ENCODE measurements around the gene GRHPR. TPM values are rescaled to one million over a fixed set of nuclear protein-coding genes. Genes with fewer than 3 reads are reported as not detected.

Gene GRHPR
- total RNA-seq, 2 donors from 2014 or later, result 105 to 128 TPM

DNA sequence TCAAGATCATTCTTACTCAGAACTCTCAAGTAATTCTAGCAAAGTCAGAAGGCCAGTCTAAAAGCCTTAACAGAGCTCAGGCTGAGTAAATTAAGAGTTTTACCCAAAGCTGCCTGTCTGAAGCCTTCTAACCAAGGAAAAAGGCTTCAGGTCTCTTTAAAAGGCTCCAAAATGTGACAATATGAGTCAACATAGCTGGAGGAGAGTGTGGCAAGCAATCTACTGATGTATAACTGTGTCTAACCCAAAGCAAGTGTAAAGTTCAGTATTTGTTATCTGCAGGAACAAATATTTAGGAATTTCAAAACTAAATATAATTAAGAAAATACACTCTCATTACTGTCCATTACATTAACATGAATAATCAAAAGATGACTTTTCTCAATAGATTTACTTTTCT, 31.7 kb downstream of the GRHPR start:
- Histone ChIP-seq H3K9ac (ENCODE audit: extremely low read depth, low read length, poor library complexity, severe bottlenecking) (no peak overlapping the region), H3K4me3 (ENCODE audit: low read length) (no peak overlapping the region), H3K4me1 (ENCODE audit: control insufficient read depth, insufficient read depth, low read length) (no peaks in the 10 kb centered on the region), H3K27me3 (ENCODE audit: control insufficient read depth, insufficient read depth, low read length, poor library complexity, severe bottlenecking) (no peaks in the 10 kb centered on the region), H3K27ac (ENCODE audit: low read depth, low read length) (no peak overlapping the region), H3K9me3 (ENCODE audit: control insufficient read depth, low read length) (peaks cover 13% of the 10 kb centered on the region), H3K36me3 (ENCODE audit: control insufficient read depth, insufficient read depth, low read length) (peaks cover 21% of the 10 kb centered on the region)
- TF ChIP-seq, protein P1, sequence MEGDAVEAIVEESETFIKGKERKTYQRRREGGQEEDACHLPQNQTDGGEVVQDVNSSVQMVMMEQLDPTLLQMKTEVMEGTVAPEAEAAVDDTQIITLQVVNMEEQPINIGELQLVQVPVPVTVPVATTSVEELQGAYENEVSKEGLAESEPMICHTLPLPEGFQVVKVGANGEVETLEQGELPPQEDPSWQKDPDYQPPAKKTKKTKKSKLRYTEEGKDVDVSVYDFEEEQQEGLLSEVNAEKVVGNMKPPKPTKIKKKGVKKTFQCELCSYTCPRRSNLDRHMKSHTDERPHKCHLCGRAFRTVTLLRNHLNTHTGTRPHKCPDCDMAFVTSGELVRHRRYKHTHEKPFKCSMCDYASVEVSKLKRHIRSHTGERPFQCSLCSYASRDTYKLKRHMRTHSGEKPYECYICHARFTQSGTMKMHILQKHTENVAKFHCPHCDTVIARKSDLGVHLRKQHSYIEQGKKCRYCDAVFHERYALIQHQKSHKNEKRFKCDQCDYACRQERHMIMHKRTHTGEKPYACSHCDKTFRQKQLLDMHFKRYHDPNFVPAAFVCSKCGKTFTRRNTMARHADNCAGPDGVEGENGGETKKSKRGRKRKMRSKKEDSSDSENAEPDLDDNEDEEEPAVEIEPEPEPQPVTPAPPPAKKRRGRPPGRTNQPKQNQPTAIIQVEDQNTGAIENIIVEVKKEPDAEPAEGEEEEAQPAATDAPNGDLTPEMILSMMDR (conservative IDR thresholded peaks at IDR 0.05), result no peak
- Mint-ChIP-seq H3K27me3 (ENCODE audit: insufficient read depth) (no peaks in the 10 kb centered on the region), H3K36me3 (ENCODE audit: low read depth) (peaks cover 32% of the 10 kb centered on the region), H3K9me3 (peaks cover 13% of the 10 kb centered on the region), H3K4me1 (peaks cover 7% of the 10 kb centered on the region), H3K27ac (no peak overlapping the region), H3K4me3 (no peak overlapping the region)
- DNase-seq, result no peak

DNA sequence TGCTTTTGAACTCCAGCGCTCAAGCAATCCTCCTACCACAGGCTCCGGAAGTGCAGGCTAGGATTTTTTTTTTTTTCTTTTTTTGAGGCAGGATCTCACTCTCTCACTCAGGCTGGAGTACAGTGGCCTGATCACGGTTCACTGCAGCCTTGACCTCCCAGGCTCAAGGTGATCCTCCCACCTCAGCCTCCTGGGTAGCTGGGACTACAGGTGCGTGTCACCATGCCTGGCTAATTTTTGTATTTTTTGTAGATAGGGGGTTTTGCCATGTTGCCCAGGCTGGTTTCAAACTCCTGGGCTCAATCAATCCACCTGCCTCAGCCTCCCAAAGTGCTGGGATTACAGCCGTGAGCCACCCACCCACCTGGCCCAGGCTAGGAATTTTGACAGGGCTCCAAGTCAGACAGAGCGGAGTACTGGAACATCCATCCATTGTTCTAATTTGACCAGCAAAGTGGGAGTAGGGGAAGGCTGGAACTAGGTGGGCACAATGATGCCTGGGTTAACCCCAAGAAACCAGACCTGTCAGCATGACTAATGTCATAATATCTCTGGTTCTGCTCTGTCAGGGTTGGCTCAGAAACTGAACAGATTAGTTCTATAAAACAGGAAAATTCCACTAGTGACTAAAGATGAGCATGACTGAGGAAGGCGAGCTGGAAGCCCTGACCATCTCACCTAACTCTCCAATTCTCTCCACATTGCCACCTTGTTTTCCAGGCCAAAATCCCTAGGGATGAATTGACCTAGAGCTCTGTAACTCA, 33.6 kb downstream of the GRHPR start:
- peaks cover 13% of the 10 kb centered on the region for H3K9me3 Mint-ChIP-seq
- H3K27ac ChIP-seq (ENCODE audit: low read depth, low read length), result no peak overlapping the region
- H3K4me3 ChIP-seq (ENCODE audit: low read length), result no peak overlapping the region
- peaks cover 13% of the 10 kb centered on the region for H3K9me3 ChIP-seq (ENCODE audit: control insufficient read depth, low read length)
- TF ChIP-seq, protein P1 (conservative IDR thresholded peaks at IDR 0.05), result no peak
- no peaks in the 10 kb centered on the region for H3K4me1 ChIP-seq (ENCODE audit: control insufficient read depth, insufficient read depth, low read length)
- peaks cover 26% of the 10 kb centered on the region for H3K36me3 Mint-ChIP-seq (ENCODE audit: low read depth)
- H3K9ac ChIP-seq (ENCODE audit: extremely low read depth, low read length, poor library complexity, severe bottlenecking), result no peak overlapping the region
- H3K4me3 Mint-ChIP-seq, result no peak overlapping the region
- H3K27me3 Mint-ChIP-seq (ENCODE audit: insufficient read depth), result no peaks in the 10 kb centered on the region
- H3K36me3 ChIP-seq (ENCODE audit: control insufficient read depth, insufficient read depth, low read length), result peaks cover 22% of the 10 kb centered on the region
- H3K4me1 Mint-ChIP-seq, result no peaks in the 10 kb centered on the region
- DNase-seq, result no peak
- whole genome bisulfite sequencing, 2 experiments (ENCODE audit: insufficient coverage in 1 of 2, insufficient read length in 1 of 2), result 61 to 82% methylated on average over 3 to 7 of the region's 7 CpGs
- no peak overlapping the region for H3K27ac Mint-ChIP-seq
- H3K27me3 ChIP-seq (ENCODE audit: control insufficient read depth, insufficient read depth, low read length, poor library complexity, severe bottlenecking), result no peaks in the 10 kb centered on the region

DNA sequence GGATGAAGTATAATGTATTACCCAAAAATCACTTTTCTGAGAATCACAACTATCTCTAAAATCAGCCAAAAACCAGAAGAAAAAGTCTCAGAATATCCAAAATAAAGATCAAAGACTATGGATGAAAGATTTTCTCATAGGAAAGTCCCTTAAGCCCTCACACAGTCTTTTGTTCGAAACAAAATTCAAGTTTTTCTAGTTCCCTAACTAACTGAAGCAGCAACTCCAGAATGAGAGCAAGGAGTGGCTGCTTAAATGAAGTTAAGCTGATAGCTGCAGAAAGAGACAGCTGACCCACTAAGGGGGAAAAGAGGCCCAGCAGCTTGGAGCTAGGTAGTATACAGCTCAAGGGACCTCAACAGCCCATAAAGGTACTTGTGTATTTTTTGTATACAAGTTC, 34.3 kb downstream of the GRHPR start:
- WGBS, 2 experiments (ENCODE audit: insufficient coverage in 1 of 2, insufficient read length in 1 of 2), result 100% methylated on average over 1 of the region's 1 CpG
- Histone ChIP-seq H3K27me3 (ENCODE audit: control insufficient read depth, insufficient read depth, low read length, poor library complexity, severe bottlenecking) (no peaks in the 10 kb centered on the region), H3K4me1 (ENCODE audit: control insufficient read depth, insufficient read depth, low read length) (no peaks in the 10 kb centered on the region), H3K36me3 (ENCODE audit: control insufficient read depth, insufficient read depth, low read length) (peaks cover 22% of the 10 kb centered on the region), H3K27ac (ENCODE audit: low read depth, low read length) (no peak overlapping the region), H3K4me3 (ENCODE audit: low read length) (no peak overlapping the region), H3K9ac (ENCODE audit: extremely low read depth, low read length, poor library complexity, severe bottlenecking) (no peak overlapping the region), H3K9me3 (ENCODE audit: control insufficient read depth, low read length) (peaks cover 13% of the 10 kb centered on the region)
- no peak for DNase-seq
- Mint-ChIP-seq H3K9me3 (peaks cover 13% of the 10 kb centered on the region), H3K27ac (no peak overlapping the region), H3K36me3 (ENCODE audit: low read depth) (peaks cover 22% of the 10 kb centered on the region), H3K27me3 (ENCODE audit: insufficient read depth) (no peaks in the 10 kb centered on the region), H3K4me3 (no peak overlapping the region), H3K4me1 (no peaks in the 10 kb centered on the region)
- TF ChIP-seq, protein P1 (conservative IDR thresholded peaks at IDR 0.05), result no peak
